GM12891 (cell line): ENCODE results near the gene MTAP.

Source experiments
- POLR2A ChIP-seq: IDR thresholded peaks from 2 replicates; pipeline ENCODE4 v1.6.1; 2011; ENCODE audit warnings: low read depth, low read length, control low read depth
- POLR2AphosphoS5 ChIP-seq: IDR thresholded peaks from 2 replicates; pipeline ENCODE4 v1.6.1; 2011; ENCODE audit warnings: low read depth, low read length, control low read depth
- SPI1 ChIP-seq: IDR thresholded peaks from 2 replicates; pipeline ENCODE4 v1.6.1; 2011; ENCODE audit warnings: low read depth, low read length, control low read depth
- TAF1 ChIP-seq: IDR thresholded peaks from 2 replicates; pipeline ENCODE4 v1.6.1; 2011; ENCODE audit warnings: low read depth, low read length, control low read depth

DNA sequence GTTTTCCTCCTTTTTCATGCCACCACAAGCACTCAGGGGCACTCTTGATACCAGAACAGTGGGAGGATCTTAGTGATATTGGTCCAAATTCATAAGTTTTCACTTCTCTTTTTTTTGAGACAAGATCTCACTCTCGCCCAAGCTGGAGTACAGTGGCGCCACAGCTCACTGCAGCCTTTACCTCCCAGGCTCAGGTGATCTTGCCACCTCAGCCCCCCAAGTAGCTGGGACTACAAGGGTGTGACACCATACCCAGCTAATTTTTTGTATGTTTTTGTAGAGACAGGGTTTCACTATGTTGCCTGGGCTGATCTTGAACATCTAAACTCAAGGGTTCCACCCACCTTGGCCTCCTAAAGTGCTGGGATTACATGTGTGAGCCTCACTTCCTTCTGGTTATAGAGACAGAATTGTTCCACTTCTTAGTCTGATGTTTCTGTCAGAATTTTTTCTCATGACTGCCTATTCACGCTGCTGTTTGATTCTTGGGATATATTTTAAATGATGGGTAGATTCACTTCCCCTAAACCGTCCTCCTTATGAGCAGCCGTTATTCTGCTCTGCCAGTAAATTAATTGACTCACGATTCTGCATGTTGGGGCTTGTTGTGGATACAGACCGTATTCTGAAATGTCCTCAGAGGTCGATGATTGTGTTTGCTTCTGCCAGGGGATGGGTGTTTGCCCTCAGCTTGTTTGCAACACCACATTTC is 30.8 kb downstream of the MTAP start:
- TF ChIP-seq POLR2A, result no peak
- TF ChIP-seq POLR2AphosphoS5, result no peak
- no peak for TF ChIP-seq TAF1
- peak; percentile 98 for TF ChIP-seq SPI1
